Measurements from ENCODE around the gene PLEKHG3. TPM values are rescaled to one million over a fixed set of nuclear protein-coding genes. Genes with fewer than 3 reads are reported as not detected.
"Not testable (repeated sequence)": the region's sequence is repeated elsewhere in the genome, so short reads cannot be mapped to it uniquely, and the experiment has no call there.

Gene PLEKHG3
- total RNA-seq, 2 donors from 2014 or later = 17.1 to 30.3 TPM

DNA sequence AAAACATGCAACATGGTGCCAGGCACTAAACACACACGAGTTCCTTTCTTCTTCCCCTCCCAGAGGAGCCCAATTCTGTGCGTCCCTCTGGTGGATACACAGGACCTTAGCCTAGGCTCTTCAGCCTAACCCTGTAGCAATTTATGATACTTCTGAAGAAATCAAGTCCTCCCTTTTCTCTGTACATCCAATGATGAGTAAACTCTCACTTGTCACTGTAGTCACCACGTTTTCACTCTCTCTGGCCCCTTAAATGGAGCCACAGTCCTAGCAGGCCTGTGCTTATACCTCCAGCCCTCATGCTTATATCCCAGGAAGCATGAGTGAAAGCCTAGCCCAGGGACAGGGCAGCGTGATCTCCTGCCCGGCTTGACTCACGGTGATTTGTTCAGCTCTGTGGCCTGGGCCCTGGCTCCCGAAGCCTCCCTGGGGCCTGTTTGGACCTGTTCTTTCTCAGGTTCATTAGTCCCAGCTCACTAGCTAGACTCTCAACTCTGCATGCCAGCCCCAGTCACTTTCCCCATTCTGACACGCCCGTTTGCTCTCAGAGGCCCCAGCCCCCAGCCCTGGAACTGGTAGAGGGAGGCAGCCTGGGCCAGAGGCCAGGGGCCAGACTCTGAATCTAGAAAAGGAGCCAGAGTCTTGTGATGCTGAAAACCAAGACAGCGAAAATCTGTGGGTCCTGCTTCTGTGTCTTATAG lies 24.1 kb upstream of the PLEKHG3 start:
- H3K36me3 Mint-ChIP-seq = no peaks in the 10 kb centered on the region
- no peak overlapping the region for H3K27ac Mint-ChIP-seq
- H3K27me3 Mint-ChIP-seq = peaks cover 0 to 5% of the 10 kb centered on the region in 2 donors
- H3K4me3 Mint-ChIP-seq = no peak overlapping the region
- ATAC-seq (no peak), DNase-seq (ENCODE audit: low spot score) (no peak)
- H3K4me1 Mint-ChIP-seq (ENCODE audit: low read depth in 2 of 2) = peaks cover 5 to 18% of the 10 kb centered on the region in 2 donors
- no peaks in the 10 kb centered on the region for H3K9me3 Mint-ChIP-seq

GRCh38 chr14:64680714-64681065 lies 23.5 kb upstream of the PLEKHG3 start:
- DNase-seq (ENCODE audit: low spot score) (no peak), ATAC-seq (no peak)
- H3K4me1 Mint-ChIP-seq (ENCODE audit: low read depth in 2 of 2) = peaks cover 5 to 18% of the 10 kb centered on the region in 2 donors
- H3K9me3 Mint-ChIP-seq = no peaks in the 10 kb centered on the region
- no peak overlapping the region for H3K27ac Mint-ChIP-seq
- no peak overlapping the region for H3K4me3 Mint-ChIP-seq
- no peaks in the 10 kb centered on the region for H3K36me3 Mint-ChIP-seq
- peaks cover 0 to 5% of the 10 kb centered on the region in 2 donors for H3K27me3 Mint-ChIP-seq

DNA sequence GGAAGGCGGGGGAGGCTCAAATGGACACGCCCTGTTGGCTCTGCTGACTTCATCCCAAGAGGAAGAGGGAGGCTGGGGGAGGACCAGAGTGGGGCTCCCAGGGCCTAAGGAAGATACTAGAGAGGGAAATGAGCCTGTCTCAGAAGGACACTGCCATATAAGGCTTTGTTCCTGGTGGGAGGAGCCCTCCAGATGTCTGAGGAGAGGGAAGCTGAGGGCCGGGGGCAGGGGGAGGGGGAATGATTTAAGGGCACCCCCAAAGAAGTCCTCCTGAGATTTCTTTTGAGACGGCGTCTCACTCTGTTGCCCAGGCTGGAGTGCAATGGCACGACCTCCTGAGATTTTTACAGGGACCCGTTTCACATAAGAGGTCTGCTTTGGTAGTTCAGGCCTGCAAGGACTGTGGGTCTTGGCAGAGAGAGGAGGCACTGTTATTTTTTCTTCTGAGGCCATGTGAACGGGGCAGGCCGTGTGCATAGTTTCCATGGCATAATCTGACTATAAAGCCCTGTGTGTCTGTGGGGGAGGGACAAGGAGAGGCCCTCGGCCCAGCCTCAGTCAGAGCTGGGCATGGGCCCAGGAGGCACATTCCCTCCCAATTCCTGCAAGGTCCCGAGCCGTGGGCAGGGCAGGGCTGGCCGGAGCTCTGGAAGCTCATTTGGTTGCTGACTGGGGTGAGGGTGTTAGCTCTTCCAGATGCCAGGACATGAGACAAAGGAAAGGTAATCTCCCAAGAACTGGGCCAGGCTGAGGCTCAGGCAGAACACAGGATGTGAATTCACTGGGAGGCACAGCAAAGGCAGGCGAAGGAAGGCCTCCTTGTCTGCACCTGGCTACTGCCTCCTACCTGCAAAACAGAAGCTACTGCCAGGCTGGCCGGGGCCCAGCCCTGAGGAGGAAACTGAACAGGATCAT lies 22.2 kb upstream of the PLEKHG3 start:
- no peak for DNase-seq (ENCODE audit: low spot score)
- Mint-ChIP-seq H3K4me1 (ENCODE audit: low read depth in 2 of 2) (peaks cover 4 to 16% of the 10 kb centered on the region in 2 donors), H3K4me3 (no peak overlapping the region), H3K27ac (no peak overlapping the region), H3K27me3 (peaks cover 0 to 5% of the 10 kb centered on the region in 2 donors), H3K36me3 (no peaks in the 10 kb centered on the region), H3K9me3 (no peaks in the 10 kb centered on the region)
- ATAC-seq = no peak

- Mint-ChIP-seq H3K27me3 (no peaks in the 10 kb centered on the region), H3K36me3 (no peaks in the 10 kb centered on the region), H3K9me3 (no peaks in the 10 kb centered on the region), H3K4me3 (no peak overlapping the region), H3K27ac (peak overlapping the region in 1 of 2 donors; percentile 49), H3K4me1 (ENCODE audit: low read depth in 2 of 2) (peaks cover 5 to 9% of the 10 kb centered on the region in 2 donors)
- DNase-seq (ENCODE audit: low spot score) = no peak
- no peak for ATAC-seq
Measured at GRCh38 chr14:64682843-64683242, 21.4 kb upstream of the PLEKHG3 start.

- no peak overlapping the region for H3K4me3 Mint-ChIP-seq
- ATAC-seq (no peak), DNase-seq (ENCODE audit: low spot score) (no peak)
- no peaks in the 10 kb centered on the region for H3K9me3 Mint-ChIP-seq
- no peaks in the 10 kb centered on the region for H3K27me3 Mint-ChIP-seq
- peaks cover 9 to 11% of the 10 kb centered on the region in 2 donors for H3K4me1 Mint-ChIP-seq (ENCODE audit: low read depth in 2 of 2)
- no peaks in the 10 kb centered on the region for H3K36me3 Mint-ChIP-seq
- H3K27ac Mint-ChIP-seq = peak overlapping the region in 1 of 2 donors; percentile 49
Measured at GRCh38 chr14:64683264-64683663, 21.0 kb upstream of the PLEKHG3 start.

DNA sequence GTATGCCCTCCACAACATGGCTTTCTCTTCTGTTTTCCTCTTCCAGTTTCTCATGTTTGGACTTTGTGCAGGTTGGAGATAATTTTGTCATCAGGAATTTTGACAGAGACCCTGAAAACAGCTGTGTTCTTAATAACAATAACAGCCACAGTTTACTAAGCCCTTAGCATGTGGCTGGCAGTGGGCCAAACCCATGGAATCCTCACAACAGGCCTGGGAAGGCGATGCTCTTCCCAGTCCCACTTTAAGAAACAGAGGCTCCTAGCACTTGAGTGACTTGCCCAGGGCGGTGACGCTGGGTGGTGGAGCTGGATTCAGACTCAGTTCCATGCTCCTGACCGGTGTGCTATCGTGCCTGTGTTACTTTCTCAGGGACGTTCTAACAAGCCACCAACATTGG lies 20.1 kb upstream of the PLEKHG3 start:
- peaks cover 16 to 18% of the 10 kb centered on the region in 2 donors for H3K4me1 Mint-ChIP-seq (ENCODE audit: low read depth in 2 of 2)
- no peak overlapping the region for H3K4me3 Mint-ChIP-seq
- H3K27ac Mint-ChIP-seq = no peak overlapping the region
- no peak for DNase-seq (ENCODE audit: low spot score)
- H3K36me3 Mint-ChIP-seq = no peaks in the 10 kb centered on the region
- no peaks in the 10 kb centered on the region for H3K9me3 Mint-ChIP-seq
- no peaks in the 10 kb centered on the region for H3K27me3 Mint-ChIP-seq
- no peak for ATAC-seq

DNA sequence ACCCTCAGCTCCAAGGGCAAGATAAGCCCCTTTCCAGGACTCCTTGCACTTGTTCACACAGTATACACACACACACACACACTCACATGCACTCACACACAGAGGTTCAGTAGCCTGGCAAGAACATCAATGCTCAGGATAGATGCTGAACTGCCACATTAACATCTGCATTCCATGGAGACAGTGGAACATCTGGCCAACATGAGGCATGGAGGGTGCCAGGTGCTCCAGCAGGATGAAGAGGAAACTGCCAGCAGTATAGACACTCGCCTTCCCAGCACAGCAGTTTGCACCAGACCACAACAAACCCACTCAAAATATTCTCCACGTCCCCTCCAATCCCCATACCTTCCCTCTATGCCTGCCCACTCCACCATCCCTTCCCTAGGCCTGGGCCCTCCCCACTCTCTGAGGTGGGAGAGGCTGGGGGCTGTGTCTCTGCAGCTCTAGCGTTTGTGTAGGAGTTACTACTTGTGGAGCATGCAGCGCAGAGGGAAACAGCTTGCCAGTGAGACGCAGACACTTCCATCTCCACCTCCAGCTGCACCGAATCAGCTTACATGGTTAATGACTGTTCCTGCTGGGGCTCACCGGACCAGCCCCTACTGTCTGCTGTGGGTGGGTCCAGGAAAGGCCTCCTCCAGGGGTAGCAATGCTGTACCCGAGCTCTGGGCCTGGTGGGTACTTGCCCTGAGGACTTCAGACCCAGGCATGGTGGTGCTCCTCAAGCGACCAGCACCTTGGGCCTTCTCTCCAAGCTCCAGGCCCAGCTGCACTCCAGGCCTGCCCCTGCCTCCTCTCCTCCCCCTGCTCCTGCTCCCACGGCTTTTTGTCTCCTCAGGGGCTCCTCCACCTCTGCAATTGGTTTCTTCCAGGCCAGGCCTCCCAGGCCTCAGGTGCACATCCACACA lies 18.6 kb upstream of the PLEKHG3 start:
- no peaks in the 10 kb centered on the region for H3K27me3 Mint-ChIP-seq

GRCh38 chr14:64686282-64686615 lies 18.0 kb upstream of the PLEKHG3 start:
- H3K36me3 Mint-ChIP-seq = no peaks in the 10 kb centered on the region

More for the DNA sequence above, 18.6 kb upstream of the PLEKHG3 start:
- peaks cover 17 to 23% of the 10 kb centered on the region in 2 donors for H3K4me1 Mint-ChIP-seq (ENCODE audit: low read depth in 2 of 2)
- H3K36me3 Mint-ChIP-seq = no peaks in the 10 kb centered on the region
- no peaks in the 10 kb centered on the region for H3K9me3 Mint-ChIP-seq
- H3K4me3 Mint-ChIP-seq = no peak overlapping the region
- H3K27ac Mint-ChIP-seq = no peak overlapping the region
- DNase-seq (ENCODE audit: low spot score) (no peak), ATAC-seq (peak in 1 of 2 donors; percentile 20)

GRCh38 chr14:64688031-64688430 lies 16.2 kb upstream of the PLEKHG3 start:
- Mint-ChIP-seq H3K27ac (no peak overlapping the region), H3K36me3 (no peaks in the 10 kb centered on the region), H3K4me1 (ENCODE audit: low read depth in 2 of 2) (peaks cover 21 to 27% of the 10 kb centered on the region in 2 donors), H3K9me3 (no peaks in the 10 kb centered on the region), H3K27me3 (no peaks in the 10 kb centered on the region), H3K4me3 (no peak overlapping the region)
- no peak for ATAC-seq
- DNase-seq (ENCODE audit: low spot score) = no peak

More at GRCh38 chr14:64686282-64686615, 18.0 kb upstream of the PLEKHG3 start:
- no peaks in the 10 kb centered on the region for H3K27me3 Mint-ChIP-seq
- H3K9me3 Mint-ChIP-seq = no peaks in the 10 kb centered on the region
- no peak overlapping the region for H3K4me3 Mint-ChIP-seq
- no peak for ATAC-seq
- no peak overlapping the region for H3K27ac Mint-ChIP-seq
- DNase-seq (ENCODE audit: low spot score) = no peak
- peaks cover 17 to 23% of the 10 kb centered on the region in 2 donors for H3K4me1 Mint-ChIP-seq (ENCODE audit: low read depth in 2 of 2)

DNA sequence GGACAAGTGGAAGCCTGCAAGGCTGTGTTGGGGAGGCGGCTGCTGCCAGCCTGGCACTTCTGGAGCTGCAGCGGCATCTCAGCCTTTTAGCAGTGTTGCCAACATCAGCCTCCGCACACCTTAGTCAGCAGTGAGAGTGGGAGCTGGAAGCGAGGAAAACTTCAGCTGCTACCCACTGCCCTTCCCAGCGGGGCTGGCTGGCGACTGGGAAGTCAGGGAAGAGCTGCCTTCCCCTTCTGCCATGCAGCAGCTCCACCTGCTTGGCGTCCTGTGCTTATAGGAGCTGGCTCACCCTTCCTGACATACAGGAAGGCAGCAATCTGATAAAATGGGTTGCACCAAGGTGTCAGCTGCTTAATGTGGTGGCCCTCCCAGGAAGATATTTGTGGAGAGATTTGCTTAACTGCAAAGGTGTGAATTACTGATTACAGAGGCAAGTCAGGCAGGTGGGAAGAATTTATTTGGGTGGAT lies 15.4 kb upstream of the PLEKHG3 start:
- DNase-seq (ENCODE audit: low spot score) = no peak
- Mint-ChIP-seq H3K27me3 (no peaks in the 10 kb centered on the region), H3K27ac (no peak overlapping the region), H3K36me3 (no peaks in the 10 kb centered on the region), H3K9me3 (no peaks in the 10 kb centered on the region), H3K4me1 (ENCODE audit: low read depth in 2 of 2) (peaks cover 21 to 27% of the 10 kb centered on the region in 2 donors), H3K4me3 (no peak overlapping the region)
- ATAC-seq = no peak

DNA sequence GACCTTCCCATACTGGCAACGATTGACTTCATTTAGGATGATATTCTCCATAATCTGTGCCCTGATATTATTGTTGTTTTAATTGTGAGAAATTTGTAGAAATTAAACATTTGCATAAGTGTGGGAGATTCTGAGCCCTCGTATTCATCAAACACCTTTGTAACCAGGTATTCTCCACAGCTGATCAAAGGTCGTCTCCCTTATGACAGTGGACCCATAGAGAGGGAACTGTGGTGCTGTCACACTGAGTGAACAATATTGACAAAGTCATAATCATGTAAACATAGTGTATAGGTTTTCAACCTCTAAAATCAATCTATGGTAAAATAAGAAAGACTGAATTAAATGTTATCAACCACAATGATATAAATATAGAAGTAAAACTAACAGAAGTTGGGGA lies 14.9 kb upstream of the PLEKHG3 start:
- Mint-ChIP-seq H3K9me3 (no peaks in the 10 kb centered on the region), H3K27me3 (no peaks in the 10 kb centered on the region), H3K4me3 (peak overlapping the region; percentile 22), H3K4me1 (ENCODE audit: low read depth in 2 of 2) (peaks cover 21 to 27% of the 10 kb centered on the region in 2 donors), H3K27ac (peak overlapping the region; percentile 47 to 57), H3K36me3 (no peaks in the 10 kb centered on the region)
- ATAC-seq (no peak), DNase-seq (ENCODE audit: low spot score) (no peak)

- not testable (repeated sequence) for DNase-seq (ENCODE audit: low spot score); H3K4me3 Mint-ChIP-seq; H3K9me3 Mint-ChIP-seq; H3K27ac Mint-ChIP-seq; H3K36me3 Mint-ChIP-seq; H3K27me3 Mint-ChIP-seq; ATAC-seq
- H3K4me1 Mint-ChIP-seq (ENCODE audit: low read depth in 2 of 2) = peaks cover 21 to 27% of the 10 kb centered on the region in 2 donors
Measured at GRCh38 chr14:64690607-64691006, 13.6 kb upstream of the PLEKHG3 start.

GRCh38 chr14:64691376-64691775 lies 12.8 kb upstream of the PLEKHG3 start:
- Mint-ChIP-seq H3K9me3 (no peaks in the 10 kb centered on the region), H3K4me3 (no peak overlapping the region), H3K4me1 (ENCODE audit: low read depth in 2 of 2) (peaks cover 18 to 25% of the 10 kb centered on the region in 2 donors), H3K27ac (no peak overlapping the region), H3K27me3 (no peaks in the 10 kb centered on the region), H3K36me3 (no peaks in the 10 kb centered on the region)
- ATAC-seq = no peak
- no peak for DNase-seq (ENCODE audit: low spot score)

All from natural killer cell treated with Interleukin-12 subunit alpha and Interleukin-12 subunit beta and Interleukin-15 and Interleukin-18, amount 100 ng/mL, for 72 hours (primary cell).